GM18909 (cell line): ENCODE results near the gene B9D1.

Source experiments
- ATAC-seq: cut with Tn5 transposase; IDR thresholded peaks from one replicate; pipeline ENCODE4 v1.9.1; 2021; ENCODE audit warnings: mild to moderate bottlenecking; ENCODE audit not compliant: unreplicated experiment, poor library complexity

The B9D1 gene

GRCh38 chr17:19377602-19378415, 15.3 kb upstream of the B9D1 start:
- ATAC-seq = peak; percentile 92

GRCh38 chr17:19376811-19377210, 14.3 kb upstream of the B9D1 start:
- no peak for ATAC-seq

GRCh38 chr17:19375732-19376131, 13.2 kb upstream of the B9D1 start:
- ATAC-seq = no peak

- ATAC-seq = no peak
Observed at GRCh38 chr17:19374136-19374535, 11.6 kb upstream of the B9D1 start.

GRCh38 chr17:19372866-19373504, 10.5 kb upstream of the B9D1 start:
- ATAC-seq = no peak

- no peak for ATAC-seq
Observed at GRCh38 chr17:19372439-19372838, 9.9 kb upstream of the B9D1 start.

GRCh38 chr17:19372011-19372370, 9.5 kb upstream of the B9D1 start:
- no peak for ATAC-seq

GRCh38 chr17:19371259-19372010, 8.9 kb upstream of the B9D1 start:
- no peak for ATAC-seq

- peak; percentile 79 for ATAC-seq
Observed at GRCh38 chr17:19370493-19370960, 8.0 kb upstream of the B9D1 start.

- no peak for ATAC-seq
Observed at GRCh38 chr17:19369846-19370492, 7.4 kb upstream of the B9D1 start.

- no peak for ATAC-seq
Observed at GRCh38 chr17:19369107-19369778, 6.7 kb upstream of the B9D1 start.

- ATAC-seq = no peak
Observed at GRCh38 chr17:19368229-19368628, 5.7 kb upstream of the B9D1 start.

GRCh38 chr17:19366637-19366972, 4.1 kb upstream of the B9D1 start:
- ATAC-seq = no peak

- ATAC-seq = no peak
Observed at GRCh38 chr17:19365833-19366636, 3.5 kb upstream of the B9D1 start.

GRCh38 chr17:19365499-19365817, 2.9 kb upstream of the B9D1 start:
- no peak for ATAC-seq

GRCh38 chr17:19364699-19365498, 2.4 kb upstream of the B9D1 start:
- no peak for ATAC-seq

- ATAC-seq = no peak
Observed at GRCh38 chr17:19363460-19364035, 1.0 kb upstream of the B9D1 start.

- ATAC-seq = no peak
Observed at GRCh38 chr17:19363114-19363438, 553 bp upstream of the B9D1 start.

GRCh38 chr17:19361944-19362276, 613 bp downstream of the B9D1 start:
- no peak for ATAC-seq
